Spleen (tissue), 11 donors: ENCODE measurements around the gene SUPT20H. TPM values are rescaled to one million over a fixed set of nuclear protein-coding genes. Genes with fewer than 3 reads are reported as not detected.

ENCODE experiments used
- DNase-seq: peaks from one replicate; pipeline ENCODE4 v3.0.0-alpha.2; 2020
- H3K27ac ChIP-seq, 8 donors: fragments of 200-600 bp; sonication (generic) in 7 of 8; 1 replicate in 4 of 8; 2 replicates in 4 of 8; pipeline versions ENCODE4 v1.5.0 to v1.8.0; 2016 to 2021; ENCODE audit warnings: inconsistent platforms in 4 of 8, mild to moderate bottlenecking in 4 of 8, moderate library complexity in 1 of 8
- H3K27me3 ChIP-seq, 7 donors: fragments of 200-600 bp; sonication (generic) in 6 of 7; replicated peaks in 1 of 7; 1 replicate in 4 of 7; 2 replicates in 3 of 7; pipeline versions ENCODE4 v1.5.0 to v1.8.0; 2016 to 2021; ENCODE audit warnings: inconsistent platforms in 3 of 7, mild to moderate bottlenecking in 1 of 7
- H3K36me3 ChIP-seq, 6 donors: fragments of 200-600 bp; sonication (generic) in 5 of 6; 1 replicate in 4 of 6; 2 replicates in 2 of 6; pipeline versions ENCODE4 v1.5.0 to v1.8.0; 2016 to 2021; ENCODE audit warnings: inconsistent platforms in 2 of 6
- H3K4me1 ChIP-seq, 6 donors: fragments of 200-600 bp; sonication (generic) in 5 of 6; 1 replicate in 3 of 6; 2 replicates in 3 of 6; pipeline versions ENCODE4 v1.5.0 to v1.8.0; 2016 to 2021; ENCODE audit warnings: inconsistent platforms in 3 of 6
- H3K4me3 ChIP-seq, 8 donors: fragments of 200-600 bp; sonication (generic) in 7 of 8; 1 replicate in 4 of 8; 2 replicates in 4 of 8; pipeline versions ENCODE4 v1.5.0 to v1.8.0; 2016 to 2021; ENCODE audit warnings: inconsistent platforms in 4 of 8, mild to moderate bottlenecking in 4 of 8, moderate library complexity in 2 of 8
- H3K9me3 ChIP-seq, 8 donors: fragments of 200-600 bp; sonication (generic) in 7 of 8; 1 replicate in 4 of 8; 2 replicates in 4 of 8; pipeline versions ENCODE4 v1.5.0 to v1.8.0; 2016 to 2021; ENCODE audit warnings: inconsistent platforms in 4 of 8
- CTCF ChIP-seq, 11 experiments: fragments of 200-600 bp in 7 of 11; fragments of 450-650 bp in 4 of 11; sonication (generic) in 4 of 11; IDR thresholded peaks in 8 of 11; conservative IDR thresholded peaks in 3 of 11; 1 replicate in 7 of 11; 2 replicates in 4 of 11; pipeline versions ENCODE4 v1.4.0 to v1.8.0; 2016 to 2021; ENCODE audit warnings: antibody characterized with exemption in 11 of 11, inconsistent platforms in 4 of 11, mild to moderate bottlenecking in 1 of 11
- POLR2A ChIP-seq, 3 donors: fragments of 450-650 bp; IDR thresholded peaks; one replicate each; pipeline ENCODE4 v1.5.1; 2017; ENCODE audit warnings: antibody characterized with exemption in 3 of 3, mild to moderate bottlenecking in 1 of 3
- POLR2AphosphoS5 ChIP-seq, 3 donors: sonication (generic); formaldehyde crosslinking; IDR thresholded peaks; one replicate each; pipeline ENCODE4 v1.5.1; 2017; ENCODE audit warnings: antibody characterized with exemption in 3 of 3
- WGBS, 5 donors: extraction: QIAGEN DNeasy Blood & Tissue Kit in 3 of 5; methylation state at CpG; one replicate each; pipeline versions ENCODE4 v1.1.5 to v1.1.7; 2013 to 2018; 5-methylcytosine and 5-hydroxymethylcytosine counted together
- intact Hi-C: fragments of 100-400 bp; cut with DNase I; formaldehyde crosslinking; loops from one replicate; pipeline ENCODE4 v1.15.0; 2023; ENCODE audit warnings: low total_unique reads
- polyA plus RNA-seq, 3 donors: library from polyadenylated mRNA; stranded (reverse); fragments of 200-250 nt; gene quantifications; one replicate each; pipeline ENCODE4 v1.2.1, GENCODE V29; 2013
- total RNA-seq, 7 donors: library from RNA; depleted of rRNA in 3 of 7; stranded (reverse); fragments of >200 nt in 3 of 7; fragmentation: NEBNext Ultra II Directional in 4 of 7; extraction: Animal tissue kit (Norgen Biotek cat#: 25700) in 4 of 7; gene quantifications; one replicate each; pipeline versions ENCODE4 v1.1.0 to v1.2.1, GENCODE V29; 2016 to 2021
- donor health status: healthy with polysubstance abuse.
- donor health status: DM: no; HTN: no; CAD: no; lungs with moderate emphysema.
- donor health status: DM: no; HTN: no; CAD: no.
- donor health status: Bipolar disorder and iron deficiency.
- donor health status: healthy.
- donor health status: DM: no; HTN: no; CAD: no.
- donor health status: DM: yes; HTN: yes; CAD: no.

Gene SUPT20H
- total and polyA plus RNA-seq, 10 donors: 22.0 to 95.3 (median 64.9) TPM

- intact Hi-C loops: no loop called here
- H3K36me3 ChIP-seq: no peaks in the 10 kb centered on the region
- no peak overlapping the region for H3K4me3 ChIP-seq
- no peak for TF ChIP-seq POLR2AphosphoS5 (IDR thresholded peaks at IDR 0.05)
- no peak for TF ChIP-seq POLR2A (IDR thresholded peaks at IDR 0.05)
- no peak for TF ChIP-seq CTCF (IDR thresholded peaks at IDR 0.05 in 8 of 11, conservative IDR thresholded peaks at IDR 0.05 in 3 of 11)
- 75 to 93% (median 89%) methylated on average over 15 to 22 of the region's 22 CpGs for WGBS, 5 donors
- H3K9me3 ChIP-seq: no peaks in the 10 kb centered on the region
- no peaks in the 10 kb centered on the region for H3K4me1 ChIP-seq
- DNase-seq: peak; percentile 69
- no peak overlapping the region for H3K27ac ChIP-seq
- peaks cover 0 to 15% (median 0%) of the 10 kb centered on the region in 7 donors for H3K27me3 ChIP-seq
Measured at GRCh38 chr13:37069597-37070103, 10.2 kb upstream of the SUPT20H start.

GRCh38 chr13:37068962-37069361 lies 9.5 kb upstream of the SUPT20H start:
- Histone ChIP-seq H3K27ac (no peak overlapping the region), H3K27me3 (peaks cover 0 to 15% (median 0%) of the 10 kb centered on the region in 7 donors), H3K4me3 (no peak overlapping the region), H3K9me3 (no peaks in the 10 kb centered on the region), H3K4me1 (no peaks in the 10 kb centered on the region), H3K36me3 (no peaks in the 10 kb centered on the region)
- DNase-seq: no peak
- intact Hi-C loops: no loop called here
- TF ChIP-seq POLR2AphosphoS5 (IDR thresholded peaks at IDR 0.05) (no peak), POLR2A (IDR thresholded peaks at IDR 0.05) (no peak), CTCF (IDR thresholded peaks at IDR 0.05 in 8 of 11, conservative IDR thresholded peaks at IDR 0.05 in 3 of 11) (peak in 2 of 11 experiments; percentile 8 to 14)

GRCh38 chr13:37067874-37068273 lies 8.4 kb upstream of the SUPT20H start:
- TF ChIP-seq POLR2AphosphoS5 (IDR thresholded peaks at IDR 0.05) (no peak), CTCF (IDR thresholded peaks at IDR 0.05 in 8 of 11, conservative IDR thresholded peaks at IDR 0.05 in 3 of 11) (no peak), POLR2A (IDR thresholded peaks at IDR 0.05) (no peak)

GRCh38 chr13:37065890-37066526 lies 6.5 kb upstream of the SUPT20H start:
- intact Hi-C loops: no loop called here
- 76 to 90% (median 77%) methylated on average over 6 of the region's 6 CpGs for WGBS, 5 donors
- H3K36me3 ChIP-seq: no peaks in the 10 kb centered on the region
- no peaks in the 10 kb centered on the region for H3K4me1 ChIP-seq
- H3K9me3 ChIP-seq: no peaks in the 10 kb centered on the region
- no peak overlapping the region for H3K27ac ChIP-seq
- H3K4me3 ChIP-seq: no peak overlapping the region
- peak; percentile 45 for DNase-seq
- peaks cover 0 to 15% (median 0%) of the 10 kb centered on the region in 7 donors for H3K27me3 ChIP-seq
- TF ChIP-seq CTCF (IDR thresholded peaks at IDR 0.05 in 8 of 11, conservative IDR thresholded peaks at IDR 0.05 in 3 of 11) (no peak), POLR2AphosphoS5 (IDR thresholded peaks at IDR 0.05) (no peak), POLR2A (IDR thresholded peaks at IDR 0.05) (no peak)

More at GRCh38 chr13:37067874-37068273, 8.4 kb upstream of the SUPT20H start:
- no peak overlapping the region for H3K27ac ChIP-seq
- no peak overlapping the region for H3K4me3 ChIP-seq
- 39 to 71% (median 70%) methylated on average over 2 of the region's 2 CpGs for WGBS, 5 donors
- no peaks in the 10 kb centered on the region for H3K9me3 ChIP-seq
- no peaks in the 10 kb centered on the region for H3K36me3 ChIP-seq
- H3K4me1 ChIP-seq: no peaks in the 10 kb centered on the region
- peaks cover 0 to 15% (median 0%) of the 10 kb centered on the region in 7 donors for H3K27me3 ChIP-seq
- DNase-seq: no peak
- intact Hi-C loops: no loop called here
